Stimulated activated CD8-positive, alpha-beta memory T cell treated with anti-CD3 and anti-CD28 coated beads, Interleukin-2, amount 100 ng/mL, for 48 hours (primary cell): Measurements from ENCODE around the gene OTOP1.
"Not testable (repeated sequence)": the region's sequence is repeated elsewhere in the genome, so short reads cannot be mapped to it uniquely, and the experiment has no call there.

Experiments used
- DNase-seq, 2 donors: peaks; one replicate each; pipeline ENCODE4 v3.0.0-alpha.2; 2020; ENCODE audit warnings: low read depth in 2 of 2

OTOP1 gene

GRCh38 chr4:4160956-4161665 lies 65.6 kb downstream of the OTOP1 start:
- peak in 1 of 2 donors; percentile 2 for DNase-seq

GRCh38 chr4:4145622-4146021 lies 81.1 kb downstream of the OTOP1 start:
- DNase-seq: peak; percentile 9 to 22

GRCh38 chr4:4143376-4143775 lies 83.4 kb downstream of the OTOP1 start:
- not testable (repeated sequence) for DNase-seq

GRCh38 chr4:4142679-4143078 lies 84.0 kb downstream of the OTOP1 start:
- not testable (repeated sequence) for DNase-seq

- not testable (repeated sequence) for DNase-seq
Observed at GRCh38 chr4:4141186-4141585, 85.5 kb downstream of the OTOP1 start.
